OCI-LY1 (cell line): ENCODE measurements around the gene FHIT.

Source experiments
- CTCF ChIP-seq: fragments of 200-600 bp; sonication (generic), shearing (Covaris generic); IDR thresholded peaks from 2 replicates; pipeline ENCODE4 v1.5.1; 2017; ENCODE audit warnings: mild to moderate bottlenecking, antibody characterized with exemption, low read length, moderate library complexity, mixed read lengths
- EZH2 ChIP-seq: fragments of 200-600 bp; sonication (generic), shearing (Covaris generic); IDR thresholded peaks from 2 replicates; pipeline ENCODE4 v1.8.0; 2017; ENCODE audit warnings: borderline replicate concordance, mixed run types, mild to moderate bottlenecking, antibody characterized with exemption, low read length, moderate library complexity, mixed read lengths

- TF ChIP-seq CTCF (no peak), EZH2 (no peak)
These were observed 1205.6 kb downstream of the FHIT start for GRCh38 chr3:60045686-60046085.
